ENCODE measurements around the gene GRK5. TPM values are rescaled to one million over a fixed set of nuclear protein-coding genes. Genes with fewer than 3 reads are reported as not detected.
A peak's percentile ranks its signal among the peaks of the same experiment; 100 is the strongest.

Gene GRK5
- total RNA-seq, 1 donor from 2014 or later, result 4.3 TPM

- no peak overlapping the region for H3K27ac Mint-ChIP-seq
- no peak for DNase-seq (ENCODE audit: low spot score)
- TF ChIP-seq EZH2phosphoT487 (IDR thresholded peaks at IDR 0.05) (no peak), EZH2 (IDR thresholded peaks at IDR 0.05) (no peak)
- TF ChIP-seq, protein P1, sequence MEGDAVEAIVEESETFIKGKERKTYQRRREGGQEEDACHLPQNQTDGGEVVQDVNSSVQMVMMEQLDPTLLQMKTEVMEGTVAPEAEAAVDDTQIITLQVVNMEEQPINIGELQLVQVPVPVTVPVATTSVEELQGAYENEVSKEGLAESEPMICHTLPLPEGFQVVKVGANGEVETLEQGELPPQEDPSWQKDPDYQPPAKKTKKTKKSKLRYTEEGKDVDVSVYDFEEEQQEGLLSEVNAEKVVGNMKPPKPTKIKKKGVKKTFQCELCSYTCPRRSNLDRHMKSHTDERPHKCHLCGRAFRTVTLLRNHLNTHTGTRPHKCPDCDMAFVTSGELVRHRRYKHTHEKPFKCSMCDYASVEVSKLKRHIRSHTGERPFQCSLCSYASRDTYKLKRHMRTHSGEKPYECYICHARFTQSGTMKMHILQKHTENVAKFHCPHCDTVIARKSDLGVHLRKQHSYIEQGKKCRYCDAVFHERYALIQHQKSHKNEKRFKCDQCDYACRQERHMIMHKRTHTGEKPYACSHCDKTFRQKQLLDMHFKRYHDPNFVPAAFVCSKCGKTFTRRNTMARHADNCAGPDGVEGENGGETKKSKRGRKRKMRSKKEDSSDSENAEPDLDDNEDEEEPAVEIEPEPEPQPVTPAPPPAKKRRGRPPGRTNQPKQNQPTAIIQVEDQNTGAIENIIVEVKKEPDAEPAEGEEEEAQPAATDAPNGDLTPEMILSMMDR (IDR thresholded peaks at IDR 0.05), result no peak
Measured at GRCh38 chr10:119348106-119348505, 140.7 kb downstream of the GRK5 start.

DNA sequence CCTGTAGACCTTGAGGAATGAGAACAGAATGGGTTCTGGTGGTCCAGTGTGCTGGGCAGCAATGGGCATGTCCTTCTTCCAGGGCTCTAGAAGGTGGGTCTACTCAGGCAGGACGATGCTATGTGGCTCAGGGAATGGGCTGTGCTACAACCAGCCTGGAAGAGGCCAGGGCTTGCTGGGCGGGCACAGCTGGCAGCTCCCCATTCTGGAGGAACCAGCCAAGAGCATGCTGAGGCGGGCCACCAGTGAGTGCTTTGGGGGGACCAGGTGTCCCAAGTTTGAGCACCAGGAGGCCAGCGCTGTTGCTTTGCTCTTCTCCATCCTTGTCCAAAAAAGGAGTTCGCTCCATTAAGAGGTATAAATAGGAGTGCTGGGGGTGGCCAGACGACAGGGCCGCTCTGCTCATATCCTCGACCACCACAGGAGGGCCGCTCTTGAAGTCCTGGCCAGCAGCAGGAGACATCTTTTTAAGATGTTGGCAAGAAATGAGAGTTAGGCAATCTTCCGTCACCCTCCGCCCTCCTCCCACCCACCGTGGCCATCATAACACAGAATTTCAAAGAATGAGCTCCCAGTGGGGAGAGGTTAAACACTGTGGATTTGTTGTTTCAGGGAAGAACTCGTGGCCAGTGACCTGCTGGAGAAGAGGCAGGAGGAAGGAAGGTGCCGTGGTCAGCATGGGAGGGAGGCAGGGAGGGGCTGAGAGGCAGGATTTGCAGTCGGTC lies 141.3 kb downstream of the GRK5 start:
- no peak overlapping the region for H3K27ac ChIP-seq
- no peaks in the 10 kb centered on the region for H3K36me3 ChIP-seq
- Mint-ChIP-seq H3K36me3 (peaks cover 10% of the 10 kb centered on the region), H3K27me3 (ENCODE audit: insufficient read depth, low read depth) (peaks cover 4% of the 10 kb centered on the region), H3K4me3 (no peak overlapping the region), H3K4me1 (peaks cover 22% of the 10 kb centered on the region), H3K27ac (peak overlapping the region; percentile 3), H3K9me3 (peaks cover 3% of the 10 kb centered on the region)
- H3K27me3 ChIP-seq, result no peaks in the 10 kb centered on the region
- no peaks in the 10 kb centered on the region for H3K9me3 ChIP-seq (ENCODE audit: low read depth)
- no peak overlapping the region for H2AFZ ChIP-seq (replicated peaks)
- H3K4me3 ChIP-seq, result no peak overlapping the region
- peaks cover 4% of the 10 kb centered on the region for H3F3A ChIP-seq (ENCODE audit: low read depth)
- peaks cover 10% of the 10 kb centered on the region for H3K4me1 ChIP-seq
- TF ChIP-seq EZH2phosphoT487 (IDR thresholded peaks at IDR 0.05) (no peak), EZH2 (IDR thresholded peaks at IDR 0.05) (no peak)
- TF ChIP-seq, protein P1 (IDR thresholded peaks at IDR 0.05), result no peak
- H3K79me2 ChIP-seq (ENCODE audit: low read depth), result no peaks in the 10 kb centered on the region
- H3K9ac ChIP-seq, result no peak overlapping the region
- H4K20me1 ChIP-seq (ENCODE audit: low read depth), result no peaks in the 10 kb centered on the region
- H3K4me2 ChIP-seq, result no peak overlapping the region
- DNase-seq (ENCODE audit: low spot score), result no peak

More at GRCh38 chr10:119348106-119348505, 140.7 kb downstream of the GRK5 start:
- no peak overlapping the region for H3K4me3 Mint-ChIP-seq
- H3K27me3 Mint-ChIP-seq (ENCODE audit: insufficient read depth, low read depth), result peaks cover 8% of the 10 kb centered on the region
- no peak overlapping the region for H3K9ac ChIP-seq
- H2AFZ ChIP-seq (replicated peaks), result no peak overlapping the region
- H3K4me1 Mint-ChIP-seq, result peaks cover 22% of the 10 kb centered on the region
- H3K79me2 ChIP-seq (ENCODE audit: low read depth), result no peaks in the 10 kb centered on the region
- no peaks in the 10 kb centered on the region for H3K36me3 ChIP-seq
- H3K9me3 Mint-ChIP-seq, result peaks cover 3% of the 10 kb centered on the region
- no peaks in the 10 kb centered on the region for H3K27me3 ChIP-seq
- H3K27ac ChIP-seq, result no peak overlapping the region
- H3K9me3 ChIP-seq (ENCODE audit: low read depth), result no peaks in the 10 kb centered on the region
- H3F3A ChIP-seq (ENCODE audit: low read depth), result peaks cover 4% of the 10 kb centered on the region
- H3K4me3 ChIP-seq, result no peak overlapping the region
- H3K36me3 Mint-ChIP-seq, result peaks cover 10% of the 10 kb centered on the region
- no peaks in the 10 kb centered on the region for H4K20me1 ChIP-seq (ENCODE audit: low read depth)
- peaks cover 10% of the 10 kb centered on the region for H3K4me1 ChIP-seq
- no peak overlapping the region for H3K4me2 ChIP-seq

GRCh38 chr10:119349341-119349740 lies 142.0 kb downstream of the GRK5 start:
- H2AFZ ChIP-seq (replicated peaks), result no peak overlapping the region
- H3K27me3 Mint-ChIP-seq (ENCODE audit: insufficient read depth, low read depth), result peaks cover 4% of the 10 kb centered on the region
- no peak overlapping the region for H3K4me3 ChIP-seq
- H3K36me3 Mint-ChIP-seq, result peaks cover 10% of the 10 kb centered on the region
- no peaks in the 10 kb centered on the region for H3K27me3 ChIP-seq
- no peak overlapping the region for H3K27ac ChIP-seq
- TF ChIP-seq EZH2 (IDR thresholded peaks at IDR 0.05), result no peak
- TF ChIP-seq, protein P1 (IDR thresholded peaks at IDR 0.05), result no peak
- no peak for TF ChIP-seq EZH2phosphoT487 (IDR thresholded peaks at IDR 0.05)
- no peak overlapping the region for H3K4me3 Mint-ChIP-seq
- peaks cover 4% of the 10 kb centered on the region for H3F3A ChIP-seq (ENCODE audit: low read depth)
- no peaks in the 10 kb centered on the region for H3K36me3 ChIP-seq
- H4K20me1 ChIP-seq (ENCODE audit: low read depth), result no peaks in the 10 kb centered on the region
- peaks cover 3% of the 10 kb centered on the region for H3K9me3 Mint-ChIP-seq
- no peak overlapping the region for H3K4me2 ChIP-seq
- H3K9me3 ChIP-seq (ENCODE audit: low read depth), result no peaks in the 10 kb centered on the region
- H3K9ac ChIP-seq, result no peak overlapping the region
- no peak for DNase-seq (ENCODE audit: low spot score)
- no peak overlapping the region for H3K27ac Mint-ChIP-seq
- no peaks in the 10 kb centered on the region for H3K79me2 ChIP-seq (ENCODE audit: low read depth)
- H3K4me1 Mint-ChIP-seq, result peaks cover 20% of the 10 kb centered on the region
- peaks cover 10% of the 10 kb centered on the region for H3K4me1 ChIP-seq
